SU-DHL-6 (cell line): Measurements from ENCODE around the gene LPGAT1.

ENCODE experiments used
- EZH2phosphoT487 ChIP-seq: fragments of 200-600 bp; sonication (generic), shearing (Covaris generic); conservative IDR thresholded peaks from 2 replicates; pipeline ENCODE4 v1.6.1; 2018; ENCODE audit warnings: mild to moderate bottlenecking, antibody characterized with exemption, low read length, moderate library complexity, mixed read lengths
- TF ChIP-seq, protein P1 (sequence below): fragments of 200-600 bp; sonication (generic); IDR thresholded peaks from one replicate; pipeline ENCODE4 v1.5.1; 2017; ENCODE audit warnings: antibody characterized with exemption, mild to moderate bottlenecking, low read length, moderate library complexity; ENCODE audit not compliant: insufficient read depth, poor library complexity, severe bottlenecking

DNA sequence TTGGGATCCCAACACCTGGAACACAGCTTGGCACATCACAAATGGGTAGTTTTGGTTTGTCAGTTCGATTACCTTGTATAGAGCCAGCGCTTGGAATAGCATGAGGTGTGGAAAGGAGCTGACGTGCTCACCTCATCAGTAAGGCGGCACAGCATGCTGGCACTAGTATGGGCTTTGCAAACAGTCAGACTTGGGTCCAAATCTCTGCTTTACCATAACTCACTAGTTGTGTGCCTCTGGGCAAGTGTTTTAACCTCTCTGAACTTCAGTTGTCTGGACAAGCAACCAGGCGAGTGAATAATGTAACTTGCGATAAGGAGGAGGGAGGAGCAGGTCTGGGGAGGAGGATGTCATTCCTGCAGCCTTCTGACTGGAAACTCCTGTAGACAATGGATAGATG is 128.8 kb downstream of the LPGAT1 start:
- TF ChIP-seq, protein P1, sequence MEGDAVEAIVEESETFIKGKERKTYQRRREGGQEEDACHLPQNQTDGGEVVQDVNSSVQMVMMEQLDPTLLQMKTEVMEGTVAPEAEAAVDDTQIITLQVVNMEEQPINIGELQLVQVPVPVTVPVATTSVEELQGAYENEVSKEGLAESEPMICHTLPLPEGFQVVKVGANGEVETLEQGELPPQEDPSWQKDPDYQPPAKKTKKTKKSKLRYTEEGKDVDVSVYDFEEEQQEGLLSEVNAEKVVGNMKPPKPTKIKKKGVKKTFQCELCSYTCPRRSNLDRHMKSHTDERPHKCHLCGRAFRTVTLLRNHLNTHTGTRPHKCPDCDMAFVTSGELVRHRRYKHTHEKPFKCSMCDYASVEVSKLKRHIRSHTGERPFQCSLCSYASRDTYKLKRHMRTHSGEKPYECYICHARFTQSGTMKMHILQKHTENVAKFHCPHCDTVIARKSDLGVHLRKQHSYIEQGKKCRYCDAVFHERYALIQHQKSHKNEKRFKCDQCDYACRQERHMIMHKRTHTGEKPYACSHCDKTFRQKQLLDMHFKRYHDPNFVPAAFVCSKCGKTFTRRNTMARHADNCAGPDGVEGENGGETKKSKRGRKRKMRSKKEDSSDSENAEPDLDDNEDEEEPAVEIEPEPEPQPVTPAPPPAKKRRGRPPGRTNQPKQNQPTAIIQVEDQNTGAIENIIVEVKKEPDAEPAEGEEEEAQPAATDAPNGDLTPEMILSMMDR: no peak
- no peak for TF ChIP-seq EZH2phosphoT487
